UCSD-AML1 (cell line): ENCODE results near the gene C17orf50.

ENCODE experiments used
- DNase-seq: peaks from one replicate; lab custom pipeline; 2025; ENCODE audit not compliant: unreplicated experiment; lab: John Stamatoyannopoulos, UW

C17orf50 gene

GRCh38 chr17:35760587-35760986, at the start of gene C17orf50:
Gene C17orf50, plus strand, starts transcription at chr17:35760887. Its CDS starts 55 bp downstream, at chr17:35760942.
- DNase-seq = no peak

GRCh38 chr17:35710950-35711349, 49.7 kb upstream of the C17orf50 start:
- DNase-seq = no peak

- DNase-seq = no peak
These were observed 47.5 kb upstream of the C17orf50 start for GRCh38 chr17:35713069-35713728.

GRCh38 chr17:35714988-35715387, 45.7 kb upstream of the C17orf50 start:
- no peak for DNase-seq

- DNase-seq = no peak
These were observed 45.3 kb upstream of the C17orf50 start for GRCh38 chr17:35715416-35715815.

- no peak for DNase-seq
These were observed 44.5 kb upstream of the C17orf50 start for GRCh38 chr17:35716173-35716572.

- no peak for DNase-seq
These were observed 43.7 kb upstream of the C17orf50 start for GRCh38 chr17:35716897-35717465.

GRCh38 chr17:35717475-35717874, 43.2 kb upstream of the C17orf50 start:
- DNase-seq = no peak

GRCh38 chr17:35723735-35724134, 37.0 kb upstream of the C17orf50 start:
- DNase-seq = no peak

- no peak for DNase-seq
These were observed 35.6 kb upstream of the C17orf50 start for GRCh38 chr17:35725058-35725457.

GRCh38 chr17:35725802-35726126, 34.9 kb upstream of the C17orf50 start:
- DNase-seq = no peak

GRCh38 chr17:35726127-35726952, 34.3 kb upstream of the C17orf50 start:
- DNase-seq = no peak

GRCh38 chr17:35726953-35727460, 33.7 kb upstream of the C17orf50 start:
- no peak for DNase-seq

- DNase-seq = no peak
These were observed 33.1 kb upstream of the C17orf50 start for GRCh38 chr17:35727635-35728034.

- DNase-seq = no peak
These were observed 32.1 kb upstream of the C17orf50 start for GRCh38 chr17:35728551-35728950.

GRCh38 chr17:35729405-35729833, 31.3 kb upstream of the C17orf50 start:
- no peak for DNase-seq

GRCh38 chr17:35730400-35731005, 30.2 kb upstream of the C17orf50 start:
- no peak for DNase-seq

- no peak for DNase-seq
These were observed 29.3 kb upstream of the C17orf50 start, which contains the start of gene RASL10B for GRCh38 chr17:35731239-35731916. Gene RASL10B, plus strand, starts transcription at chr17:35731639. Its CDS starts 3,546 bp downstream, at chr17:35735185.

GRCh38 chr17:35731917-35732805, 28.5 kb upstream of the C17orf50 start:
- no peak for DNase-seq

- DNase-seq = no peak
These were observed 27.9 kb upstream of the C17orf50 start for GRCh38 chr17:35732806-35733136.
